NCI-H2196 treated with DMSO at 0.1 percent for 48 hours (cell line): ENCODE results near the gene FLT1.

Experiments used
- DNase-seq: peaks from one replicate; lab custom pipeline; 2025; ENCODE audit not compliant: unreplicated experiment; lab: John Stamatoyannopoulos, UW

The FLT1 gene

GRCh38 chr13:28464861-28465460 is 30.0 kb downstream of the FLT1 start:
- no peak for DNase-seq

GRCh38 chr13:28463481-28463880 is 31.4 kb downstream of the FLT1 start:
- DNase-seq, result no peak

GRCh38 chr13:28459911-28460310 is 35.0 kb downstream of the FLT1 start:
- no peak for DNase-seq

- DNase-seq, result no peak
These were observed 36.3 kb downstream of the FLT1 start for GRCh38 chr13:28458608-28459007.

- no peak for DNase-seq
These were observed 36.9 kb downstream of the FLT1 start for GRCh38 chr13:28458051-28458450.

GRCh38 chr13:28457521-28457920 is 37.4 kb downstream of the FLT1 start:
- DNase-seq, result no peak

GRCh38 chr13:28455580-28456194 is 39.2 kb downstream of the FLT1 start:
- DNase-seq, result no peak

- no peak for DNase-seq
These were observed 42.2 kb downstream of the FLT1 start for GRCh38 chr13:28452755-28453154.

- no peak for DNase-seq
These were observed 43.3 kb downstream of the FLT1 start for GRCh38 chr13:28451482-28452217.

- no peak for DNase-seq
These were observed 44.8 kb downstream of the FLT1 start for GRCh38 chr13:28449826-28450773.

- DNase-seq, result no peak
These were observed 46.1 kb downstream of the FLT1 start for GRCh38 chr13:28448651-28449358.

GRCh38 chr13:28447989-28448388 is 46.9 kb downstream of the FLT1 start:
- no peak for DNase-seq

GRCh38 chr13:28447206-28447605 is 47.7 kb downstream of the FLT1 start:
- no peak for DNase-seq

- DNase-seq, result no peak
These were observed 52.1 kb downstream of the FLT1 start for GRCh38 chr13:28442839-28443238.

- no peak for DNase-seq
These were observed 53.4 kb downstream of the FLT1 start for GRCh38 chr13:28441529-28441928.

GRCh38 chr13:28440774-28441504 is 54.0 kb downstream of the FLT1 start:
- no peak for DNase-seq

- no peak for DNase-seq
These were observed 56.2 kb downstream of the FLT1 start for GRCh38 chr13:28438598-28439334.

- DNase-seq, result no peak
These were observed 56.9 kb downstream of the FLT1 start for GRCh38 chr13:28438067-28438466.

- DNase-seq, result no peak
These were observed 59.0 kb downstream of the FLT1 start for GRCh38 chr13:28435917-28436316.
